HepG2 (cell line): ENCODE data around the gene NLRP13. TPM values are rescaled to one million over a fixed set of nuclear protein-coding genes. Genes with fewer than 3 reads are reported as not detected.

Experiments
- ATAC-seq: fragments of 200-7000 bp; cut with Tn5 transposase; 3 replicates; pipeline ENCODE4 v1.9.1; 2020; ENCODE audit warnings: mild to moderate bottlenecking, moderate library complexity
- BruUV-seq: library from RNA; stranded (reverse); fragments of 400-500 nt; replicated peaks from 2 replicates; lab custom pipeline; 2021; lab: Mats Ljungman, UMichigan
- CTCF ChIA-PET: fragments of 300-600 bp; formaldehyde crosslinking; extraction: SDS; loops from one replicate; lab custom pipeline; 2021; ENCODE audit warnings: low total read pairs, inconsistent platforms, low intra/inter-chr PET ratio; lab: Yijun Ruan, JAX
- POLR2A ChIA-PET: fragments of 350-600 bp; sonication (Branson Sonifier 250); formaldehyde crosslinking; loops from one replicate; lab custom pipeline; 2020; ENCODE audit warnings: antibody characterized with exemption, inconsistent platforms; lab: Yijun Ruan, JAX
- DNase-seq: peaks from one replicate; pipeline ENCODE4 v3.0.0-alpha.2; 2015; ENCODE audit warnings: low spot score
- FAIRE-seq: peaks from 3 replicates; lab custom pipeline; 2011; peaks lifted over from hg19 to GRCh38; lab: Jason Lieb, UNC
- H2AFZ ChIP-seq: one replicate; pipeline ENCODE4 v1.6.1; 2011; ENCODE audit warnings: low read length, inconsistent platforms
- H3K27ac ChIP-seq: fragments of 300-600 bp; 3 replicates; pipeline ENCODE4 v1.8.0; 2011; ENCODE audit warnings: mixed run types, mild to moderate bottlenecking, mixed read lengths, low read length, inconsistent platforms; ENCODE audit not compliant: insufficient read depth; ENCODE audit errors: extremely low read length
- H3K27me3 ChIP-seq, 2 experiments: fragments of 200-600 bp in 1 of 2; 2 replicates in 1 of 2; 3 replicates in 1 of 2; pipeline versions ENCODE4 v1.6.0 to v1.8.0; 2011; ENCODE audit warnings: low read length in 2 of 2, mild to moderate bottlenecking in 2 of 2, moderate library complexity in 2 of 2, inconsistent platforms in 1 of 2; ENCODE audit not compliant: insufficient read depth in 2 of 2, control insufficient read depth in 1 of 2
- H3K36me3 ChIP-seq, 2 experiments: fragments of 200-600 bp in 1 of 2; replicated peaks in 1 of 2; 2 replicates in 1 of 2; 3 replicates in 1 of 2; pipeline versions ENCODE4 v1.5.1 to v1.8.0; 2011; ENCODE audit warnings: low read length in 2 of 2, inconsistent platforms in 1 of 2; ENCODE audit not compliant: insufficient read depth in 2 of 2, control insufficient read depth in 1 of 2
- H3K4me1 ChIP-seq: 2 replicates; pipeline ENCODE4 v1.5.1; 2012; ENCODE audit warnings: low read length, inconsistent platforms; ENCODE audit not compliant: insufficient read depth
- H3K4me2 ChIP-seq: 2 replicates; pipeline ENCODE4 v1.6.0; 2011; ENCODE audit warnings: low read depth, low read length, inconsistent platforms
- H3K4me3 ChIP-seq, 3 experiments: fragments of 200-600 bp in 1 of 3; sonication (generic), shearing (Covaris generic) in 1 of 3; replicated peaks in 1 of 3; 2 replicates each; pipeline ENCODE4 v1.5.1; 2011 to 2016; ENCODE audit warnings: low read length in 3 of 3, inconsistent platforms in 2 of 3, low read depth in 2 of 3, mild to moderate bottlenecking in 2 of 3, control low read depth in 1 of 3, mixed read lengths in 1 of 3; ENCODE audit not compliant: insufficient read depth in 1 of 3
- H3K79me2 ChIP-seq: one replicate; pipeline ENCODE4 v1.6.1; 2011; ENCODE audit warnings: low read length, inconsistent platforms; ENCODE audit not compliant: insufficient read depth
- H3K9ac ChIP-seq: 2 replicates; pipeline ENCODE4 v1.6.0; 2011; ENCODE audit warnings: mild to moderate bottlenecking, low read depth, low read length, inconsistent platforms; ENCODE audit not compliant: insufficient read depth
- H3K9me3 ChIP-seq: 2 replicates; pipeline ENCODE4 v1.5.1; 2012; ENCODE audit warnings: mild to moderate bottlenecking, low read length
- H4K20me1 ChIP-seq: 2 replicates; pipeline ENCODE4 v1.6.0; 2011; ENCODE audit warnings: inconsistent platforms, mild to moderate bottlenecking, low read length, moderate library complexity; ENCODE audit not compliant: insufficient read depth
- NFIC ChIP-seq: IDR thresholded peaks from 2 replicates; pipeline ENCODE4 v1.6.1; 2012; ENCODE audit warnings: mild to moderate bottlenecking, low read length, inconsistent platforms
- ZNF331 ChIP-seq: sonication (generic); formaldehyde crosslinking; IDR thresholded peaks from 2 replicates; pipeline ENCODE4 v1.4.0; 2020; ENCODE audit warnings: missing genetic modification reagents
- ZNF430 ChIP-seq: sonication (generic); formaldehyde crosslinking; IDR thresholded peaks from 2 replicates; pipeline ENCODE4 v1.9.0; 2021; ENCODE audit warnings: mild to moderate bottlenecking, missing genetic modification reagents
- ZNF772 ChIP-seq: sonication (generic); formaldehyde crosslinking; IDR thresholded peaks from 2 replicates; pipeline ENCODE4 v1.5.0; 2020; ENCODE audit warnings: mild to moderate bottlenecking, missing genetic modification reagents
- ZNF850 ChIP-seq: sonication (generic); formaldehyde crosslinking; conservative IDR thresholded peaks from 2 replicates; pipeline ENCODE4 v1.9.0; 2021; ENCODE audit warnings: mild to moderate bottlenecking, missing genetic modification reagents
- WGBS: methylation state at CpG from one replicate; pipeline ENCODE4 v1.1.6; 2017; ENCODE audit warnings: low lambda C conversion rate; 5-methylcytosine and 5-hydroxymethylcytosine counted together
- in situ Hi-C: cut with HindIII; loops from 2 replicates; pipeline ENCODE4 v1.10.0; 2017; ENCODE audit warnings: low pct_unique_long_range_greater_than_20kb; ENCODE audit not compliant: extremely low pct_ligation_motif_present
- intact Hi-C: fragments of 100-400 bp; cut with micrococcal nuclease; formaldehyde crosslinking; loops from one replicate; pipeline ENCODE4 v1.10.0; 2022; ENCODE audit not compliant: unreplicated experiment
- polyA plus RNA-seq, 8 experiments: library from polyadenylated mRNA; depleted of rRNA in 3 of 8; stranded (reverse) in 7 of 8; unstranded in 1 of 8; fragments of >200 nt; fragmentation: Illumina TruSeq in 4 of 8; extraction: Trizol in 4 of 8; gene quantifications; 2 replicates each; pipeline versions ENCODE4 v1.2.1 to v1.2.3, GENCODE V29; 2011 to 2016; ENCODE audit warnings: low read depth in 4 of 8, missing spikeins in 1 of 8, mixed read lengths in 1 of 8; ENCODE audit not compliant: insufficient read depth in 1 of 8
- total RNA-seq, 5 experiments: library from RNA; depleted of rRNA; stranded (reverse); fragments of >200 nt; fragmentation: Illumina TruSeq; extraction: Trizol; gene quantifications; 2 replicates each; pipeline ENCODE4 v1.2.3, GENCODE V29; 2016; ENCODE audit warnings: low read depth in 1 of 5
- TF ChIP-seq, protein P1 (sequence below): sonication (generic); formaldehyde crosslinking; IDR thresholded peaks from 2 replicates; pipeline ENCODE4 v1.4.0; 2020; ENCODE audit warnings: missing genetic modification reagents

The NLRP13 gene
- total and polyA plus RNA-seq, 2 of the 13 experiments (the other 11 are each of a cell fraction or from before 2014, with no cell fraction given) = not detected

DNA sequence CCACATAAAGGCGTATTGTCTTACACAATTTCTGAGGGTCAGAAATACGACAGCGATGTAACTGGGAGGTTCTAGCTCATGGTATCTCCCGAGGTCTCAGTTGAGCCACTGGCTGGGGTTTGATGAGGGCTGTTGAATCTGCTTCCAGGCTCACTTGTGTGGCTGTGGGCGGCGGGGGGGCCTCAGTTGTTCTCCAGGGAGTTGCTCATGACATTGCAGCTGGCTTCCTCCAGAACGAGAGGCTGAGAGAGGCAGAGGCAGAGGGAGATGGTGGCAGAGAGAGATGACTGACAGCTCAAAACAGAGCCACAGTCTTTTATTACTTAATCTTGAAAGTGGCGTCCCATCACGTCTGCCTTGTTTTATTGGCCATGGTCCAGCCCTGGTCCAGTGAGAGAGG is 48.3 kb upstream of the NLRP13 start (continued):
- TF ChIP-seq, protein P1, sequence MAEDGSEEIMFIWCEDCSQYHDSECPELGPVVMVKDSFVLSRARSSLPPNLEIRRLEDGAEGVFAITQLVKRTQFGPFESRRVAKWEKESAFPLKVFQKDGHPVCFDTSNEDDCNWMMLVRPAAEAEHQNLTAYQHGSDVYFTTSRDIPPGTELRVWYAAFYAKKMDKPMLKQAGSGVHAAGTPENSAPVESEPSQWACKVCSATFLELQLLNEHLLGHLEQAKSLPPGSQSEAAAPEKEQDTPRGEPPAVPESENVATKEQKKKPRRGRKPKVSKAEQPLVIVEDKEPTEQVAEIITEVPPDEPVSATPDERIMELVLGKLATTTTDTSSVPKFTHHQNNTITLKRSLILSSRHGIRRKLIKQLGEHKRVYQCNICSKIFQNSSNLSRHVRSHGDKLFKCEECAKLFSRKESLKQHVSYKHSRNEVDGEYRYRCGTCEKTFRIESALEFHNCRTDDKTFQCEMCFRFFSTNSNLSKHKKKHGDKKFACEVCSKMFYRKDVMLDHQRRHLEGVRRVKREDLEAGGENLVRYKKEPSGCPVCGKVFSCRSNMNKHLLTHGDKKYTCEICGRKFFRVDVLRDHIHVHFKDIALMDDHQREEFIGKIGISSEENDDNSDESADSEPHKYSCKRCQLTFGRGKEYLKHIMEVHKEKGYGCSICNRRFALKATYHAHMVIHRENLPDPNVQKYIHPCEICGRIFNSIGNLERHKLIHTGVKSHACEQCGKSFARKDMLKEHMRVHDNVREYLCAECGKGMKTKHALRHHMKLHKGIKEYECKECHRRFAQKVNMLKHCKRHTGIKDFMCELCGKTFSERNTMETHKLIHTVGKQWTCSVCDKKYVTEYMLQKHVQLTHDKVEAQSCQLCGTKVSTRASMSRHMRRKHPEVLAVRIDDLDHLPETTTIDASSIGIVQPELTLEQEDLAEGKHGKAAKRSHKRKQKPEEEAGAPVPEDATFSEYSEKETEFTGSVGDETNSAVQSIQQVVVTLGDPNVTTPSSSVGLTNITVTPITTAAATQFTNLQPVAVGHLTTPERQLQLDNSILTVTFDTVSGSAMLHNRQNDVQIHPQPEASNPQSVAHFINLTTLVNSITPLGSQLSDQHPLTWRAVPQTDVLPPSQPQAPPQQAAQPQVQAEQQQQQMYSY (CRISPR knock-in tag) = no peak
- TF ChIP-seq ZNF430 (CRISPR knock-in tag) = no peak
- TF ChIP-seq NFIC = no peak
- TF ChIP-seq ZNF772 (CRISPR knock-in tag) = no peak

- Histone ChIP-seq H3K27me3 (peaks cover 0 to 6% of the 10 kb centered on the region in 2 experiments; a peak in 2 of 5 replicates), H3K9ac (no peak overlapping the region), H3K36me3 (no peaks in the 10 kb centered on the region), H3K4me2 (no peak overlapping the region), H3K27ac (no peak overlapping the region), H4K20me1 (no peaks in the 10 kb centered on the region), H3K9me3 (peaks cover 9% of the 10 kb centered on the region; the same call in 1 of the 2 replicates), H2AFZ (no peak overlapping the region), H3K4me1 (no peaks in the 10 kb centered on the region), H3K79me2 (no peaks in the 10 kb centered on the region), H3K4me3 (no peak overlapping the region)
- BruUV-seq = no TSS peak
- POLR2A ChIA-PET = no interaction called here
- FAIRE-seq (no peak), DNase-seq (no peak), ATAC-seq (no peak)
- 2% methylated on average over 3 of the region's 3 CpGs for WGBS
- no peak for TF ChIP-seq ZNF331 (CRISPR knock-in tag)
- TF ChIP-seq ZNF850 (CRISPR knock-in tag) = peak; percentile 85; the same call in 1 of the 2 replicates
- intact Hi-C loops (no loop called here), in situ Hi-C loops (no loop called here)
- CTCF ChIA-PET = no interaction called here
Observed at GRCh38 chr19:55973982-55974381, 41.8 kb upstream of the NLRP13 start.
